PC-3 (cell line): Measurements from ENCODE around the gene HIC1. TPM values are rescaled to one million over a fixed set of nuclear protein-coding genes. Genes with fewer than 3 reads are reported as not detected.

Source experiments
- ATAC-seq: fragments of 200-7000 bp; cut with Tn5 transposase; 2 replicates; pipeline ENCODE4 v1.9.1; 2020; ENCODE audit warnings: mild to moderate bottlenecking, moderate library complexity
- BruUV-seq: library from RNA; stranded (reverse); fragments of 400-500 nt; replicated peaks from 2 replicates; lab custom pipeline; 2021; lab: Mats Ljungman, UMichigan
- CTCF ChIA-PET: fragments of 300-600 bp; sonication (Branson Sonifier 250); formaldehyde crosslinking; loops from one replicate; lab custom pipeline; 2022; ENCODE audit warnings: antibody characterized with exemption; lab: Charles Lee
- POLR2A ChIA-PET: fragments of 300-600 bp; sonication (Branson Sonifier 250); formaldehyde crosslinking; loops from one replicate; lab custom pipeline; 2022; ENCODE audit warnings: antibody characterized with exemption; ENCODE audit not compliant: unreplicated experiment; lab: Charles Lee
- DNase-seq: peaks from one replicate; pipeline ENCODE4 v3.0.0-alpha.2; 2015
- H2AFZ ChIP-seq: fragments of 300-600 bp; sonication (generic); 2 replicates; pipeline ENCODE4 v1.6.0; 2016; ENCODE audit warnings: antibody characterized with exemption, low read length
- H3F3A ChIP-seq: fragments of 300-600 bp; sonication (generic); one replicate; pipeline ENCODE4 v1.6.0; 2017; ENCODE audit warnings: antibody characterized with exemption, low read length, control low read depth, mild to moderate bottlenecking; ENCODE audit not compliant: unreplicated experiment
- H3K27ac ChIP-seq: fragments of 300-600 bp; sonication (generic); 2 replicates; pipeline ENCODE4 v1.5.1; 2016; ENCODE audit warnings: mild to moderate bottlenecking, low read length
- H3K27me3 ChIP-seq: fragments of 300-600 bp; sonication (generic); 2 replicates; pipeline ENCODE4 v1.6.1; 2016; ENCODE audit warnings: low read length, mixed read lengths
- H3K36me3 ChIP-seq: fragments of 300-600 bp; sonication (generic); 2 replicates; pipeline ENCODE4 v1.6.1; 2016; ENCODE audit warnings: low read depth, mixed run types, low read length, mixed read lengths
- H3K4me1 ChIP-seq: fragments of 300-600 bp; sonication (generic); 2 replicates; pipeline ENCODE4 v1.5.1; 2016; ENCODE audit warnings: low read length; ENCODE audit not compliant: insufficient read depth
- H3K4me2 ChIP-seq: fragments of 300-600 bp; sonication (generic); 2 replicates; pipeline ENCODE4 v1.6.0; 2016; ENCODE audit warnings: low read length
- H3K4me3 ChIP-seq: fragments of 300-600 bp; sonication (generic); 2 replicates; pipeline ENCODE4 v1.5.1; 2016; ENCODE audit warnings: mild to moderate bottlenecking, low read length, mixed read lengths
- H3K79me2 ChIP-seq: fragments of 300-600 bp; sonication (generic); 2 replicates; pipeline ENCODE4 v1.6.1; 2017; ENCODE audit warnings: low read length, mixed read lengths
- H3K9ac ChIP-seq: fragments of 300-600 bp; sonication (generic); 2 replicates; pipeline ENCODE4 v1.6.0; 2016; ENCODE audit warnings: mild to moderate bottlenecking, low read length
- H3K9me2 ChIP-seq: fragments of 300-600 bp; sonication (generic); replicated peaks from 2 replicates; pipeline ENCODE4 v1.6.1; 2016; ENCODE audit warnings: mixed run types, low read length, mixed read lengths
- H3K9me3 ChIP-seq: fragments of 300-600 bp; sonication (generic); 2 replicates; pipeline ENCODE4 v1.6.1; 2016; ENCODE audit warnings: low read length, mixed read lengths
- H4K20me1 ChIP-seq: fragments of 300-600 bp; sonication (generic); 2 replicates; pipeline ENCODE4 v1.6.1; 2016; ENCODE audit warnings: low read length, mixed read lengths
- CTCF ChIP-seq: fragments of 300-600 bp; sonication (generic); conservative IDR thresholded peaks from 2 replicates; pipeline ENCODE4 v1.5.1; 2017; ENCODE audit warnings: antibody characterized with exemption, low read depth, mild to moderate bottlenecking, low read length
- EZH2 ChIP-seq: fragments of 300-600 bp; sonication (generic); IDR thresholded peaks from one replicate; pipeline ENCODE4 v1.6.1; 2017; ENCODE audit warnings: antibody characterized with exemption, mild to moderate bottlenecking, low read length; ENCODE audit not compliant: unreplicated experiment
- EZH2phosphoT487 ChIP-seq: fragments of 300-600 bp; sonication (generic); IDR thresholded peaks from 2 replicates; pipeline ENCODE4 v1.6.1; 2018; ENCODE audit warnings: mild to moderate bottlenecking, antibody characterized with exemption, low read length, borderline replicate concordance
- intact Hi-C: fragments of 100-400 bp; cut with micrococcal nuclease; formaldehyde crosslinking; loops from 2 replicates; pipeline ENCODE4 v1.9.0; 2023
- total RNA-seq: library from RNA; depleted of rRNA; stranded (reverse); fragments of >200 nt; gene quantifications from 2 replicates; pipeline ENCODE4 v1.2.3, GENCODE V29; 2014

HIC1 gene
- total RNA-seq, 1 experiment from 2014 or later: 4.4 TPM

DNA sequence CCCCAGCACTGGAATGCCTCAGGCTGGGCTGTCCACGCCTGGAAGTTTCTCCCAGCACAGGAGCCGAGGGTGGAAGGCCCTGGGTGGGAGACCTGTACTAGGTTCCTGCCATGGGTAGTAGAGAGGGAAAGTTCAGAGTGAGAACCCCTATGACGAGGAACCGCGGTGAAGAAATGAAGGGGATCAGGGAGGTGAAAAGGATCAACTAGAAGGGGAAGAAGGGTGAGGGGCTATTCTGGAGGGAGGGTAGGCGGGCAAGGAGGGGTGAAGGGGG is 5.4 kb downstream of the HIC1 start:
- POLR2A ChIA-PET: no interaction called here
- DNase-seq (no peak), ATAC-seq (no peak)
- no peaks in the 10 kb centered on the region for H3F3A ChIP-seq
- no peak overlapping the region for H3K27ac ChIP-seq
- no TSS peak for BruUV-seq
- no peak overlapping the region for H3K4me3 ChIP-seq
- H3K9ac ChIP-seq: no peak overlapping the region
- no peak overlapping the region for H2AFZ ChIP-seq
- no peaks in the 10 kb centered on the region for H3K27me3 ChIP-seq
- intact Hi-C loops: no loop called here
- H3K4me2 ChIP-seq: no peak overlapping the region
- H3K4me1 ChIP-seq: no peaks in the 10 kb centered on the region
- TF ChIP-seq CTCF (no peak), EZH2phosphoT487 (no peak), EZH2 (no peak)
- H3K36me3 ChIP-seq: no peaks in the 10 kb centered on the region
- no peaks in the 10 kb centered on the region for H3K9me3 ChIP-seq
- H4K20me1 ChIP-seq: no peaks in the 10 kb centered on the region
- CTCF ChIA-PET: no interaction called here
- no peaks in the 10 kb centered on the region for H3K9me2 ChIP-seq
- H3K79me2 ChIP-seq: no peaks in the 10 kb centered on the region

GRCh38 chr17:2060681-2061440 is 6.0 kb downstream of the HIC1 start:
- no peaks in the 10 kb centered on the region for H3K9me3 ChIP-seq
- DNase-seq (no peak), ATAC-seq (no peak)
- BruUV-seq: no TSS peak
- no peak overlapping the region for H3K9ac ChIP-seq
- H3K79me2 ChIP-seq: no peaks in the 10 kb centered on the region
- no peaks in the 10 kb centered on the region for H3K36me3 ChIP-seq
- POLR2A ChIA-PET: no interaction called here
- no peak for TF ChIP-seq EZH2phosphoT487
- no peak for TF ChIP-seq EZH2
- no peak for TF ChIP-seq CTCF
- no peaks in the 10 kb centered on the region for H4K20me1 ChIP-seq
- intact Hi-C loops: no loop called here
- no peak overlapping the region for H3K27ac ChIP-seq
- no peak overlapping the region for H3K4me2 ChIP-seq
- H3K4me1 ChIP-seq: no peaks in the 10 kb centered on the region
- H2AFZ ChIP-seq: no peak overlapping the region
- H3K9me2 ChIP-seq: no peaks in the 10 kb centered on the region
- H3K4me3 ChIP-seq: no peak overlapping the region
- no peaks in the 10 kb centered on the region for H3F3A ChIP-seq
- H3K27me3 ChIP-seq: no peaks in the 10 kb centered on the region
- CTCF ChIA-PET: no interaction called here

GRCh38 chr17:2061441-2061958 is 6.6 kb downstream of the HIC1 start:
- Histone ChIP-seq H3K27me3 (no peaks in the 10 kb centered on the region), H4K20me1 (no peaks in the 10 kb centered on the region), H3F3A (no peaks in the 10 kb centered on the region), H3K9me2 (no peaks in the 10 kb centered on the region), H3K4me1 (no peaks in the 10 kb centered on the region), H3K4me2 (no peak overlapping the region), H3K4me3 (no peak overlapping the region), H3K27ac (no peak overlapping the region), H3K9me3 (no peaks in the 10 kb centered on the region), H2AFZ (no peak overlapping the region), H3K9ac (no peak overlapping the region), H3K79me2 (no peaks in the 10 kb centered on the region), H3K36me3 (no peaks in the 10 kb centered on the region)
- ATAC-seq (no peak), DNase-seq (no peak)
- no peak for TF ChIP-seq EZH2
- no peak for TF ChIP-seq CTCF
- no peak for TF ChIP-seq EZH2phosphoT487
- ChIA-PET POLR2A (no interaction called here), CTCF (no interaction called here)
- intact Hi-C loops: no loop called here
- no TSS peak for BruUV-seq
